Mucosa of stomach (tissue), 1 donor: ENCODE data around the gene CX3CR1.

Experiments used
- H3K27me3 ChIP-seq: one replicate; pipeline ENCODE4 v1.7.0; 2013; ENCODE audit warnings: mild to moderate bottlenecking, low read length; ENCODE audit not compliant: control insufficient read depth, insufficient read depth
- H3K36me3 ChIP-seq: one replicate; pipeline ENCODE4 v1.7.0; 2013; ENCODE audit warnings: low read length; ENCODE audit not compliant: control insufficient read depth, insufficient read depth
- H3K4me1 ChIP-seq: one replicate; pipeline ENCODE4 v1.7.0; 2013; ENCODE audit warnings: mild to moderate bottlenecking, low read length; ENCODE audit not compliant: control insufficient read depth, insufficient read depth
- H3K4me3 ChIP-seq: one replicate; pipeline ENCODE4 v1.7.0; 2013; ENCODE audit warnings: low read length
- H3K9ac ChIP-seq: one replicate; pipeline ENCODE4 v1.7.0; 2013; ENCODE audit warnings: mild to moderate bottlenecking, low read length, moderate library complexity
- H3K9me3 ChIP-seq: one replicate; pipeline ENCODE4 v1.7.0; 2013; ENCODE audit warnings: mild to moderate bottlenecking, low read length, moderate library complexity; ENCODE audit not compliant: control insufficient read depth
- donor health status: Pancreatic carcinoma.

CX3CR1 gene

GRCh38 chr3:39260318-39260717, 19.5 kb downstream of the CX3CR1 start:
- Histone ChIP-seq H3K9ac (no peak overlapping the region), H3K4me3 (no peak overlapping the region), H3K27me3 (no peaks in the 10 kb centered on the region), H3K9me3 (no peaks in the 10 kb centered on the region), H3K36me3 (no peaks in the 10 kb centered on the region), H3K4me1 (no peaks in the 10 kb centered on the region)

GRCh38 chr3:39255503-39256325, 24.1 kb downstream of the CX3CR1 start:
- H3K9ac ChIP-seq, result no peak overlapping the region
- no peaks in the 10 kb centered on the region for H3K36me3 ChIP-seq
- no peak overlapping the region for H3K4me3 ChIP-seq
- no peaks in the 10 kb centered on the region for H3K4me1 ChIP-seq
- no peaks in the 10 kb centered on the region for H3K27me3 ChIP-seq
- no peaks in the 10 kb centered on the region for H3K9me3 ChIP-seq

- H3K4me3 ChIP-seq, result no peak overlapping the region
Observed at GRCh38 chr3:39254806-39255449, 24.9 kb downstream of the CX3CR1 start.

GRCh38 chr3:39251576-39251975, 28.3 kb downstream of the CX3CR1 start:
- Histone ChIP-seq H3K4me1 (no peaks in the 10 kb centered on the region), H3K36me3 (no peaks in the 10 kb centered on the region), H3K27me3 (no peaks in the 10 kb centered on the region), H3K9ac (no peak overlapping the region), H3K9me3 (no peaks in the 10 kb centered on the region), H3K4me3 (no peak overlapping the region)

More at GRCh38 chr3:39254806-39255449, 24.9 kb downstream of the CX3CR1 start:
- Histone ChIP-seq H3K4me1 (no peaks in the 10 kb centered on the region), H3K27me3 (no peaks in the 10 kb centered on the region), H3K36me3 (no peaks in the 10 kb centered on the region), H3K9me3 (no peaks in the 10 kb centered on the region), H3K9ac (no peak overlapping the region)

- Histone ChIP-seq H3K27me3 (no peaks in the 10 kb centered on the region), H3K4me3 (no peak overlapping the region), H3K4me1 (no peaks in the 10 kb centered on the region), H3K9ac (no peak overlapping the region), H3K9me3 (no peaks in the 10 kb centered on the region), H3K36me3 (no peaks in the 10 kb centered on the region)
Observed at GRCh38 chr3:39250116-39250747, 29.6 kb downstream of the CX3CR1 start.

DNA sequence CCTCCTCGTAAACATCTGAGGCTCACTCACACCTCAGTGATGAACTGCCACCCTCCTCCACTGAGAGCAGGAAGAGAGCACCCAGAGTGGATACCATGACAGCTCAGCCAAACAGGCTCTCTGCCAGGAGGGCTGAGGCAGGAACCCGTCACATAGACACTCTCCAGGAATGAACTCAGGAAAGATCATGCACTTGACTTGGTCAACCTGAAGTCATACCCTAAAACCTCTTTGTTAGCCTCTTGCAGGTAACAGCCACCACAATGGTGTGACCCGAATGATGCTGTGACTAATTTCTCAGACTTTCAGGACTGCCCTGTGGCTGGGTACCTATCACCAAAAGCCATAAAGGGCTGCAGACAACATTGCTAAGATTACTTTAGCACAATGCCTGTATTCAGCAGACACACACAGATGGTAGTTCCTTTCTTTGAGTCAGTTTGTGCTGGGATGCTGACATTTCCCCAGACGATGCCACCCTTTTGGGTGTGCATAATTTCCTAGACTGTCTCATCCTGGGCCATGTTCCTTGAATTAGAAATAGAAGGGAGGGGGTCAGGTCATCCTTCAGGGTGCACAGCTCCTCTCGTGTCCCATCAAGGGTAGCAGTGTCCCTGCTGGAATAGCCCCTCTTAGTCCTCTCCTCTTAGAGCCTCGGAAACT, 30.3 kb downstream of the CX3CR1 start:
- H3K36me3 ChIP-seq, result no peaks in the 10 kb centered on the region
- no peak overlapping the region for H3K4me3 ChIP-seq

DNA sequence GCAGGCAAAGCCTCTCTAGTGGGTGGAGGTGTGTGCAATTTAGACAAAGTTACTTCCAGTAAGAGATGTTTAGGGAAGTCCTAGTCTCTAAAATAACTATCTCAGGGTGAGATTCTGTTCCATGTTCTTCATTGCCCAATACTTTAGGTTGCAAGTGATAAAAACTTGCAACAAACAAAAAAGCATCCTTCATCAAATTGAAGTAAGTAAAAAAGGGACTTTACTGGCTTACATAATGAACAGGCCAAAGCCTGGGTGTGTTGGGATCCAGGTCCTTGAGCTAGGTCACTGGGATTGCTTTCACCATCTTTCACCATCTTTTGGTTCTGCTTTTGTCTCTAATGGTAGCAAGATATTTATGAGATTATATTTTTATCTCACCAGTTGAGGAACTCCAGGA, 38.3 kb downstream of the CX3CR1 start:
- Histone ChIP-seq H3K4me1 (no peaks in the 10 kb centered on the region), H3K36me3 (no peaks in the 10 kb centered on the region), H3K27me3 (peaks cover 6% of the 10 kb centered on the region), H3K9me3 (no peaks in the 10 kb centered on the region), H3K4me3 (no peak overlapping the region), H3K9ac (no peak overlapping the region)

More for the DNA sequence above, 30.3 kb downstream of the CX3CR1 start:
- H3K27me3 ChIP-seq, result no peaks in the 10 kb centered on the region
- no peaks in the 10 kb centered on the region for H3K9me3 ChIP-seq
- H3K9ac ChIP-seq, result no peak overlapping the region
- H3K4me1 ChIP-seq, result no peaks in the 10 kb centered on the region

DNA sequence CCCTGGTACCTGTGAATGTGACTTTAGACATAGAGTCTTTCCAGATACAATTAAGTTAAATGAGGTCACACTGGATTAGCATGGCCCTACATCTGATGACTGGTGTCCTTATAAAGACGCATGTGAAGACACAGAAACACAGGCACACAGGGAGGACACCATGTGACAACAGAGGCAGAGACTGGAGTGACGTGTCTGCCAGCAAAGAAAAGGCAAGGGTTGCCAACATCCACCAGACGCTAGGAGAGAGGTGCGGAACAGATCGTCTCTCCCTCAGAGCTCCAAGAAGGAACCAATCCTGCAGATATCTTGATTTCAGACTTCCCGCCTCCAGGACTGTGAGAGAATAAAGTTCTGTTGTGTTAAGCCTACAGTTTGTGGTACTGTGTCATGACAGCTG, 42.8 kb downstream of the CX3CR1 start:
- Histone ChIP-seq H3K27me3 (peaks cover 6% of the 10 kb centered on the region), H3K4me3 (no peak overlapping the region), H3K4me1 (no peaks in the 10 kb centered on the region), H3K36me3 (no peaks in the 10 kb centered on the region), H3K9ac (no peak overlapping the region), H3K9me3 (no peaks in the 10 kb centered on the region)

GRCh38 chr3:39234651-39235050, 45.2 kb downstream of the CX3CR1 start:
- Histone ChIP-seq H3K36me3 (no peaks in the 10 kb centered on the region), H3K4me1 (no peaks in the 10 kb centered on the region)

DNA sequence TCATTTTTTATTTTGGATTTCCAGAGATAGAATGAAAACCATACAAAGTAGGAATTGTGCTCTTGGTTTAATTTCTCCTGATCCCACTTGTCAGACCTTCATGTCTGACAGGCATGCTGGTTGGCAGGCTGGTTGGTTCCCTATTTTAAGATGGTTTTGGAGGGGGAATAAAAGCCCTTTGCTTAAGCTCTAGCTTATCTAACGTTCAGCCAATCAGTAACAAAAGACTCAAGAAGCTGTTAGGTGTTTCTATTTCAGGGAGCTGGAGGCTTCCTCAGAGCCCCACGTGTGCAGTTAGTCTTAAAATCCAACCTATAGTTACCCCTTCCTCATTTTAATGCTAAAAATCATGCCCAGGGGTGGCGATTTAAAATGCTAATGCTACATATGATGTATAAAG, 47.0 kb downstream of the CX3CR1 start:
- Histone ChIP-seq H3K9me3 (no peaks in the 10 kb centered on the region), H3K27me3 (peaks cover 6% of the 10 kb centered on the region), H3K9ac (no peak overlapping the region), H3K4me3 (no peak overlapping the region), H3K4me1 (no peaks in the 10 kb centered on the region), H3K36me3 (no peaks in the 10 kb centered on the region)

More at GRCh38 chr3:39234651-39235050, 45.2 kb downstream of the CX3CR1 start:
- no peak overlapping the region for H3K4me3 ChIP-seq
- H3K9ac ChIP-seq, result no peak overlapping the region
- H3K9me3 ChIP-seq, result no peaks in the 10 kb centered on the region
- H3K27me3 ChIP-seq, result peaks cover 6% of the 10 kb centered on the region

- H3K27me3 ChIP-seq, result no peaks in the 10 kb centered on the region
- H3K4me1 ChIP-seq, result no peaks in the 10 kb centered on the region
- H3K9ac ChIP-seq, result no peak overlapping the region
- no peaks in the 10 kb centered on the region for H3K9me3 ChIP-seq
- no peaks in the 10 kb centered on the region for H3K36me3 ChIP-seq
- no peak overlapping the region for H3K4me3 ChIP-seq
Observed at GRCh38 chr3:39230453-39230852, 49.4 kb downstream of the CX3CR1 start.

- Histone ChIP-seq H3K4me1 (no peaks in the 10 kb centered on the region), H3K4me3 (no peak overlapping the region), H3K36me3 (no peaks in the 10 kb centered on the region), H3K9me3 (no peaks in the 10 kb centered on the region), H3K9ac (no peak overlapping the region), H3K27me3 (no peaks in the 10 kb centered on the region)
Observed at GRCh38 chr3:39228496-39228895, 51.3 kb downstream of the CX3CR1 start.
